Kidney capillary endothelial cell (primary cell): Measurements from ENCODE around the gene PRDM5.

Experiments used
- DNase-seq: peaks from one replicate; pipeline ENCODE4 v3.0.0-alpha.2; 2018; ENCODE audit warnings: low spot score

PRDM5 gene

GRCh38 chr4:120855307-120856001, 67.1 kb downstream of the PRDM5 start:
- DNase-seq = no peak

- DNase-seq = no peak
These were observed 69.2 kb downstream of the PRDM5 start for GRCh38 chr4:120853161-120853935.

- DNase-seq = peak; percentile 18
These were observed 72.4 kb downstream of the PRDM5 start for GRCh38 chr4:120850018-120850599.

GRCh38 chr4:120847019-120847582, 75.4 kb downstream of the PRDM5 start:
- no peak for DNase-seq

- no peak for DNase-seq
These were observed 78.0 kb downstream of the PRDM5 start for GRCh38 chr4:120844528-120844921.

GRCh38 chr4:120843849-120844527, 78.5 kb downstream of the PRDM5 start:
- DNase-seq = no peak

GRCh38 chr4:120842031-120842430, 80.5 kb downstream of the PRDM5 start:
- DNase-seq = no peak

- DNase-seq = no peak
These were observed 80.9 kb downstream of the PRDM5 start for GRCh38 chr4:120841580-120841979.

- no peak for DNase-seq
These were observed 82.4 kb downstream of the PRDM5 start for GRCh38 chr4:120839974-120840751.

GRCh38 chr4:120839334-120839973, 83.1 kb downstream of the PRDM5 start:
- no peak for DNase-seq

- no peak for DNase-seq
These were observed 83.7 kb downstream of the PRDM5 start for GRCh38 chr4:120838784-120839183.

- no peak for DNase-seq
These were observed 84.9 kb downstream of the PRDM5 start for GRCh38 chr4:120837656-120838055.

- no peak for DNase-seq
These were observed 87.2 kb downstream of the PRDM5 start for GRCh38 chr4:120835342-120835741.

- no peak for DNase-seq
These were observed 92.3 kb downstream of the PRDM5 start for GRCh38 chr4:120830204-120830603.

- DNase-seq = no peak
These were observed 93.3 kb downstream of the PRDM5 start for GRCh38 chr4:120829113-120829831.

GRCh38 chr4:120826853-120827252, 95.7 kb downstream of the PRDM5 start:
- DNase-seq = no peak

GRCh38 chr4:120826449-120826848, 96.1 kb downstream of the PRDM5 start:
- DNase-seq = no peak

GRCh38 chr4:120824946-120825345, 97.6 kb downstream of the PRDM5 start:
- no peak for DNase-seq

- no peak for DNase-seq
These were observed 100.5 kb downstream of the PRDM5 start for GRCh38 chr4:120821977-120822376.

GRCh38 chr4:120821029-120821428, 101.5 kb downstream of the PRDM5 start:
- no peak for DNase-seq
